H1 (cell line): ENCODE results near the gene TRIM52. TPM values are rescaled to one million over a fixed set of nuclear protein-coding genes. Genes with fewer than 3 reads are reported as not detected.
A peak's percentile ranks its signal among the peaks of the same experiment; 100 is the strongest.

Experiments
- ATF2 ChIP-seq: IDR thresholded peaks from 2 replicates; pipeline ENCODE4 v1.6.1; 2012; ENCODE audit warnings: low read length, inconsistent platforms
- ATF3 ChIP-seq: IDR thresholded peaks from 2 replicates; pipeline ENCODE4 v1.6.1; 2011; ENCODE audit warnings: low read depth, mild to moderate bottlenecking, low read length; ENCODE audit not compliant: insufficient read depth
- CHD1 ChIP-seq: IDR thresholded peaks from 2 replicates; pipeline ENCODE4 v1.6.1; 2012; ENCODE audit warnings: low read depth, low read length, improper control_type of control experiment
- CTCF ChIP-seq, 3 experiments: IDR thresholded peaks; 1 replicate in 2 of 3; 2 replicates in 1 of 3; pipeline versions ENCODE4 v1.5.1 to v1.6.1; 2011; ENCODE audit warnings: low read length in 3 of 3, mild to moderate bottlenecking in 3 of 3, inconsistent platforms in 2 of 3, low read depth in 1 of 3, moderate library complexity in 1 of 3; ENCODE audit not compliant: insufficient read depth in 1 of 3; ENCODE audit errors: control extremely low read depth in 1 of 3
- EGR1 ChIP-seq: IDR thresholded peaks from 2 replicates; pipeline ENCODE4 v1.6.1; 2011; ENCODE audit warnings: low read depth, low read length, borderline replicate concordance
- GABPA ChIP-seq: IDR thresholded peaks from 2 replicates; pipeline ENCODE4 v1.6.1; 2011; ENCODE audit warnings: mild to moderate bottlenecking, low read length, moderate library complexity, borderline replicate concordance; ENCODE audit not compliant: insufficient read depth
- GTF2F1 ChIP-seq: IDR thresholded peaks from 2 replicates; pipeline ENCODE4 v1.6.1; 2012; ENCODE audit warnings: low read depth, low read length, improper control_type of control experiment, borderline replicate concordance
- HDAC2 ChIP-seq, 2 experiments: fragments of 300-600 bp in 1 of 2; sonication (generic) in 1 of 2; IDR thresholded peaks; 2 replicates each; pipeline ENCODE4 v1.6.1; 2011 to 2012; ENCODE audit warnings: low read depth in 2 of 2, low read length in 2 of 2, mild to moderate bottlenecking in 2 of 2, moderate library complexity in 2 of 2, borderline replicate concordance in 1 of 2, inconsistent platforms in 1 of 2
- KDM4A ChIP-seq: IDR thresholded peaks from one replicate; pipeline ENCODE4 v1.7.1; 2012; ENCODE audit warnings: low read depth, mild to moderate bottlenecking, moderate library complexity, low read length, inconsistent platforms; ENCODE audit not compliant: severe bottlenecking
- MAX ChIP-seq: IDR thresholded peaks from 2 replicates; pipeline ENCODE4 v1.6.1; 2012; ENCODE audit warnings: inconsistent platforms
- POLR2AphosphoS5 ChIP-seq: IDR thresholded peaks from 2 replicates; pipeline ENCODE4 v1.6.1; 2011; ENCODE audit warnings: low read depth, low read length
- RAD21 ChIP-seq, 2 experiments: IDR thresholded peaks in 1 of 2; conservative IDR thresholded peaks in 1 of 2; 2 replicates each; pipeline ENCODE4 v1.6.1; 2011; ENCODE audit warnings: low read depth in 2 of 2, low read length in 2 of 2, improper control_type of control experiment in 1 of 2, inconsistent platforms in 1 of 2, mild to moderate bottlenecking in 1 of 2, moderate library complexity in 1 of 2
- SIRT6 ChIP-seq: IDR thresholded peaks from one replicate; pipeline ENCODE4 v1.7.1; 2012; ENCODE audit warnings: low read length, inconsistent platforms
- SP2 ChIP-seq: IDR thresholded peaks from 2 replicates; pipeline ENCODE4 v1.6.1; 2012; ENCODE audit warnings: mild to moderate bottlenecking, low read length, inconsistent platforms
- TAF1 ChIP-seq: IDR thresholded peaks from 2 replicates; pipeline ENCODE4 v1.6.1; 2011; ENCODE audit warnings: mild to moderate bottlenecking, low read depth, low read length
- TBP ChIP-seq: IDR thresholded peaks from 2 replicates; pipeline ENCODE4 v1.6.1; 2011; ENCODE audit warnings: low read depth, low read length, improper control_type of control experiment
- polyA plus RNA-seq, 7 experiments: library from polyadenylated mRNA; depleted of rRNA in 3 of 7; stranded (reverse) in 5 of 7; unstranded in 2 of 7; fragments of >200 nt in 5 of 7; fragments of 200-250 nt in 2 of 7; gene quantifications; 1 replicate in 5 of 7; 2 replicates in 1 of 7; 4 replicates in 1 of 7; pipeline versions ENCODE4 v1.2.1 to v1.2.3, GENCODE V29; 2011 to 2013; ENCODE audit warnings: missing spikeins in 2 of 7, mixed read lengths in 2 of 7
- total RNA-seq: library from RNA; stranded (reverse); fragmentation: NEBNext Ultra II Directional; extraction: Animal tissue kit (Norgen Biotek cat#: 25700); gene quantifications from 2 replicates; pipeline ENCODE4 v1.2.1, GENCODE V29; 2021

TRIM52 gene
- total and polyA plus RNA-seq, 2 of the 8 experiments (the other 6 are each of a cell fraction or from before 2014, with no cell fraction given) = 4.2 to 5.7 TPM

- TF ChIP-seq CTCF (IDR thresholded peaks at IDR 0.05; ENCODE audit: control extremely low read depth in 1 of 3, insufficient read depth in 1 of 3, low read depth in 1 of 3, low read length in 3 of 3) (peak in 1 of 3 experiments; percentile 5; a peak in 1 of 4 replicates), RAD21 (IDR thresholded peaks at IDR 0.05 in 1 of 2, conservative IDR thresholded peaks at IDR 0.05 in 1 of 2; ENCODE audit: low read depth in 2 of 2, low read length in 2 of 2) (0 out of 4 replicates have a peak, but pooled peaks of 1 of the 2 experiments have one; percentile 14), ATF3 (no peak), TAF1 (peak; percentile 88), POLR2AphosphoS5 (peak; percentile 88; the same call in 1 of the 2 replicates), ATF2 (no peak), EGR1 (peak; percentile 99), KDM4A (peak; percentile 6), HDAC2 (IDR thresholded peaks at IDR 0.05; ENCODE audit: borderline replicate concordance in 1 of 2, low read depth in 2 of 2, low read length in 2 of 2) (0 out of 4 replicates have a peak, but pooled peaks of 1 of the 2 experiments have one; percentile 13), SIRT6 (peak; percentile 83), TBP (peak; percentile 84), CHD1 (0 out of 2 replicates have a peak, but pooled peaks have one; percentile 27), GABPA (peak; percentile 94), SP2 (peak; percentile 98), MAX (peak; percentile 40; the same call in 1 of the 2 replicates), GTF2F1 (peak; percentile 41)
These were observed 37.8 kb downstream of the TRIM52 start, which contains the start of gene TRIM41 (continued) for GRCh38 chr5:181223058-181223728.
